ENCODE data around the gene EDDM3A. TPM values are rescaled to one million over a fixed set of nuclear protein-coding genes. Genes with fewer than 3 reads are reported as not detected.

The EDDM3A gene
- total and polyA plus RNA-seq, 2 of the 4 experiments (the other 2 are of a cell fraction) = not detected

- TF ChIP-seq CHD1 (IDR thresholded peaks at IDR 0.05; ENCODE audit: low read depth, low read length) = no peak
- TF ChIP-seq MAZ (IDR thresholded peaks at IDR 0.05; ENCODE audit: borderline replicate concordance, low read depth, low read length) = no peak
- TF ChIP-seq FOS (IDR thresholded peaks at IDR 0.05; ENCODE audit: low read depth, low read length) = no peak
- no peak for TF ChIP-seq RCOR1 (IDR thresholded peaks at IDR 0.05; ENCODE audit: insufficient replicate concordance, low read length)
- Histone ChIP-seq H3K56ac (ENCODE audit: extremely low read depth, insufficient read depth, low read length) (no peak overlapping the region), H3K4ac (ENCODE audit: low read depth, low read length) (no peak overlapping the region), H4K5ac (ENCODE audit: low read depth, low read length) (no peak overlapping the region), H2BK20ac (ENCODE audit: low read depth, low read length) (no peak overlapping the region), H4K20me1 (ENCODE audit: insufficient read depth, low read length) (no peaks in the 10 kb centered on the region), H3K36me3 (ENCODE audit: control insufficient read depth, insufficient read depth, low read length) (no peaks in the 10 kb centered on the region), H3K18ac (ENCODE audit: low read depth, low read length) (no peak overlapping the region), H3K4me3 (ENCODE audit: insufficient read depth, low read depth, low read length) (no peak overlapping the region), H3K27ac (ENCODE audit: insufficient read depth, low read length) (no peak overlapping the region), H3K23ac (ENCODE audit: low read depth, low read length) (no peak overlapping the region), H4K91ac (ENCODE audit: insufficient read depth, low read depth, low read length) (no peak overlapping the region), H3K9ac (ENCODE audit: low read depth, low read length) (no peak overlapping the region), H3K27me3 (ENCODE audit: control insufficient read depth, insufficient read depth, low read length) (no peaks in the 10 kb centered on the region), H2BK15ac (ENCODE audit: low read depth, low read length) (no peak overlapping the region), H3K9me3 (ENCODE audit: control insufficient read depth, insufficient read depth, low read length) (no peaks in the 10 kb centered on the region), H2AFZ (replicated peaks; ENCODE audit: low read length, poor library complexity) (no peak overlapping the region), H3K4me1 (ENCODE audit: control insufficient read depth, insufficient read depth, low read length) (no peaks in the 10 kb centered on the region), H2BK120ac (ENCODE audit: low read depth, low read length) (no peak overlapping the region), H2AK5ac (ENCODE audit: low read depth, low read length) (no peak overlapping the region), H4K8ac (ENCODE audit: low read depth in 2 of 2, low read length in 2 of 2) (no peak overlapping the region), H3K4me2 (ENCODE audit: low read depth, low read length) (no peak overlapping the region), H2AK9ac (replicated peaks; ENCODE audit: low read depth, low read length, poor library complexity) (no peak overlapping the region), H3K14ac (replicated peaks; ENCODE audit: low read depth, low read length) (no peak overlapping the region), H3K9me1 (ENCODE audit: insufficient read depth, low read length) (no peaks in the 10 kb centered on the region), H2BK5ac (ENCODE audit: low read depth, low read length, poor library complexity, severe bottlenecking) (no peak overlapping the region), H3K79me1 (ENCODE audit: low read depth in 1 of 2, low read length in 2 of 2) (no peaks in the 10 kb centered on the region)
- CTCF ChIA-PET = interaction anchor here (0.5 to 0.7 kb wide), 2 partner anchors 157 to 273 kb away, joined by 4 to 5 read pairs; no protein-coding TSS in a partner anchor
- in situ Hi-C loops (cut with MboI; ENCODE audit: low sequenced_read_pairs) (loop anchor here (10.0 kb wide), 1 partner anchor 267 kb away; no protein-coding TSS in a partner anchor), dilution Hi-C loops (cut with HindIII; ENCODE audit: low sequenced_read_pairs, unreplicated experiment) (no loop called here), intact Hi-C loops (cut with micrococcal nuclease) (loop anchor here (5.0 kb wide), 1 partner anchor 409 kb away; no protein-coding TSS in a partner anchor)
- DNase-seq (no peak), ATAC-seq (ENCODE audit: low read depth) (no peak)
- POLR2A ChIA-PET (ENCODE audit: unreplicated experiment) = no interaction called here
- BruUV-seq (replicated peaks) = no TSS peak
Measured at GRCh38 chr14:20698018-20698329, 47.7 kb upstream of the EDDM3A start.

Measured in IMR-90 (cell line).